ENCODE data around the gene CACFD1. TPM values are rescaled to one million over a fixed set of nuclear protein-coding genes. Genes with fewer than 3 reads are reported as not detected.

CACFD1 gene
- total RNA-seq, 1 donor from 2014 or later, result 22.3 TPM

DNA sequence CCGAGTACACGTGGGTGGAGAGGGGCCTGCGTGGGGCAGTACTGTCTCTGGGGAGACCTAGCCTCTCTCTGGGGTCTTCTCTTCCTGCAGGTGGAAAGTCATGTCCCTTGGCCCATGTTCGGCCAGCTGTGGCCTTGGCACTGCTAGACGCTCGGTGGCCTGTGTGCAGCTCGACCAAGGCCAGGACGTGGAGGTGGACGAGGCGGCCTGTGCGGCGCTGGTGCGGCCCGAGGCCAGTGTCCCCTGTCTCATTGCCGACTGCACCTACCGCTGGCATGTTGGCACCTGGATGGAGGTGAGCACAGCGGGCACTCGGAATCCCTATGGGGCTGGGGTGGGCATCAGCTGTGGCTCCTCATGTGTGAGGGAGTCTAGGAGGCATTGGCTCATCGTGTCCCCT, 5.5 kb upstream of the CACFD1 start:
- no peak for TF ChIP-seq CTCF (IDR thresholded peaks at IDR 0.05)
- Mint-ChIP-seq H3K27me3 (ENCODE audit: low read depth) (no peaks in the 10 kb centered on the region), H3K36me3 (ENCODE audit: low read depth) (no peaks in the 10 kb centered on the region), H3K4me1 (ENCODE audit: low read depth) (peaks cover 3% of the 10 kb centered on the region), H3K9me3 (ENCODE audit: low read depth) (no peaks in the 10 kb centered on the region), H3K27ac (ENCODE audit: unreplicated experiment) (no peak overlapping the region), H3K4me3 (ENCODE audit: unreplicated experiment) (no peak overlapping the region)
- DNase-seq (ENCODE audit: low spot score), result no peak

DNA sequence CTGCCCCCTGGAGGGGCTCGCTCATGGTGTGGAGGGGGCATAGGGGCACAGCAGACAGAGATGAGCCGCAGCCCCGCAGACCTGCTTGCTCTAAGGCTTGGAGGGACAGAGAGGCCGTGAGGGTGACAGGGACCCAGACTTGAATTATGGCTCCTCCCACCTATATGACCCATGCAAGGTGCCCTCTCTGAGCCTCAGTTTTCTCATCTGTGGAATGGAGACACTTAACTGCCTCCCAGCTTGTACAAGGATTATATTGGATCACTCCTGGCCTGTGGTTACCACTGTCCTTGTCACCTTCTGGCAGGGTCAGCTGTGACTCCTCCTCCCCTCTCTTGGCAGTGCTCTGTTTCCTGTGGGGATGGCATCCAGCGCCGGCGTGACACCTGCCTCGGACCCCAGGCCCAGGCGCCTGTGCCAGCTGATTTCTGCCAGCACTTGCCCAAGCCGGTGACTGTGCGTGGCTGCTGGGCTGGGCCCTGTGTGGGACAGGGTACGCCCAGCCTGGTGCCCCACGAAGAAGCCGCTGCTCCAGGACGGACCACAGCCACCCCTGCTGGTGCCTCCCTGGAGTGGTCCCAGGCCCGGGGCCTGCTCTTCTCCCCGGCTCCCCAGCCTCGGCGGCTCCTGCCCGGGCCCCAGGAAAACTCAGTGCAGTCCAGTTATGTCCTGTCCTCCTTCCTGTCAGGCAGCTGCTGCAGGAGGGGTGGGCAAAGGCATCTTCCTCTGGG, 4.7 kb upstream of the CACFD1 start:
- DNase-seq (ENCODE audit: low spot score), result no peak
- Mint-ChIP-seq H3K4me3 (ENCODE audit: unreplicated experiment) (no peak overlapping the region), H3K36me3 (ENCODE audit: low read depth) (no peaks in the 10 kb centered on the region), H3K27me3 (ENCODE audit: low read depth) (no peaks in the 10 kb centered on the region), H3K27ac (ENCODE audit: unreplicated experiment) (no peak overlapping the region), H3K4me1 (ENCODE audit: low read depth) (peaks cover 4% of the 10 kb centered on the region), H3K9me3 (ENCODE audit: low read depth) (no peaks in the 10 kb centered on the region)
- no peak for TF ChIP-seq CTCF (IDR thresholded peaks at IDR 0.05)

DNA sequence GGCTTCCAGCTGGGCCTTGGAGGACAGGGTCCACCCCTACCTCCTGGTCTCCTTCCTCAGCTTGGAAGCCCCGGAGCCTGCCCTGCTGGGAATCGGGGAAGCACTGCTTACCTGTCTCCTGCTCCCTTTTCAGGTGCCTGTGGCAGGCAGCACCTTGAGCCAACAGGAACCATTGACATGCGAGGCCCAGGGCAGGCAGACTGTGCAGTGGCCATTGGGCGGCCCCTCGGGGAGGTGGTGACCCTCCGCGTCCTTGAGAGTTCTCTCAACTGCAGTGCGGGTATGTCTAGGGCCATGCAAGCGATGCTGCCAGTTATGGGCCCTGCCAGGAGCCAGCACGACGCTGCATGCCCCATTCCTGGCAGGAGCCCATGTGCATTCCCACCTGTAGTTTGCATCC, 3.8 kb upstream of the CACFD1 start:
- no peaks in the 10 kb centered on the region for H3K36me3 Mint-ChIP-seq (ENCODE audit: low read depth)
- no peak for TF ChIP-seq CTCF (IDR thresholded peaks at IDR 0.05)
- no peak for DNase-seq (ENCODE audit: low spot score)
- H3K9me3 Mint-ChIP-seq (ENCODE audit: low read depth), result no peaks in the 10 kb centered on the region
- H3K4me1 Mint-ChIP-seq (ENCODE audit: low read depth), result peaks cover 10% of the 10 kb centered on the region
- H3K4me3 Mint-ChIP-seq (ENCODE audit: unreplicated experiment), result no peak overlapping the region
- no peaks in the 10 kb centered on the region for H3K27me3 Mint-ChIP-seq (ENCODE audit: low read depth)
- no peak overlapping the region for H3K27ac Mint-ChIP-seq (ENCODE audit: unreplicated experiment)

DNA sequence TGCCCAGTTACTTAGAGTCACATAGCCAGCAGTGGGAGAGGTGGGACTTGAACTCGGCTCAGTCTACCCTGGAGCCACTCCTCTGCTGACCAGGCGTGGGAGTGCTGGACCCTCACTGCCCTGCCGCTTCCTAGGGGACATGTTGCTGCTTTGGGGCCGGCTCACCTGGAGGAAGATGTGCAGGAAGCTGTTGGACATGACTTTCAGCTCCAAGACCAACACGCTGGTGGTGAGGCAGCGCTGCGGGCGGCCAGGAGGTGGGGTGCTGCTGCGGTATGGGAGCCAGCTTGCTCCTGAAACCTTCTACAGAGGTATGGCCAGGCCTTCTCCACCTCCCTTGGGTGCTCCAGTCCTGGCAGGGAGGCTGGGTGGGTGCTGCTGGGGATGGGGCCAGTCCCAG, 3.4 kb upstream of the CACFD1 start:
- no peak overlapping the region for H3K4me3 Mint-ChIP-seq (ENCODE audit: unreplicated experiment)
- no peak for DNase-seq (ENCODE audit: low spot score)
- no peaks in the 10 kb centered on the region for H3K36me3 Mint-ChIP-seq (ENCODE audit: low read depth)
- no peaks in the 10 kb centered on the region for H3K27me3 Mint-ChIP-seq (ENCODE audit: low read depth)
- no peaks in the 10 kb centered on the region for H3K9me3 Mint-ChIP-seq (ENCODE audit: low read depth)
- H3K27ac Mint-ChIP-seq (ENCODE audit: unreplicated experiment), result no peak overlapping the region
- H3K4me1 Mint-ChIP-seq (ENCODE audit: low read depth), result peaks cover 15% of the 10 kb centered on the region
- peak; percentile 21 for TF ChIP-seq CTCF (IDR thresholded peaks at IDR 0.05)

DNA sequence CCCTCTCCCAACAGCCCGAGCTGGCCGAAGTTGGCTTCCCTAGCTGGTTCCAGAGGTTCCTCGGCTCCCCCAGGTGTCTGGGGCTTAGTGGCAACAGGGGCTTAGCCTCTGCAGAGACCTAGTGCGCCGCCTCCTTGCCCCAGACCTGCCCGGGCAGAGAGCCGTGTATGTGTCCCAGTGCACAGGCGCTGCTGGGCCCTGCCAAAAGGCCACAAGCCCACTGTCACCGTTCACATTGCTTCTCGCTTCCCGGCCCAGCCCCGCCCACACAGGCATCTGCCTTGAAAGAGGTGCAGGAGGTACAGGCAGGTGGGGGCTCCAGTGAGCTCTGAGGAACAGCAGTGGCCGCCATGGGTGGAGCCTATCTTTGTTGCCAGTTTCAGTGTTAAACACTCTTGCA, 2.5 kb upstream of the CACFD1 start:
- H3K4me1 Mint-ChIP-seq (ENCODE audit: low read depth), result peaks cover 15% of the 10 kb centered on the region
- H3K4me3 Mint-ChIP-seq (ENCODE audit: unreplicated experiment), result no peak overlapping the region
- H3K36me3 Mint-ChIP-seq (ENCODE audit: low read depth), result no peaks in the 10 kb centered on the region
- TF ChIP-seq CTCF (IDR thresholded peaks at IDR 0.05), result no peak
- DNase-seq (ENCODE audit: low spot score), result no peak
- no peaks in the 10 kb centered on the region for H3K27me3 Mint-ChIP-seq (ENCODE audit: low read depth)
- H3K9me3 Mint-ChIP-seq (ENCODE audit: low read depth), result no peaks in the 10 kb centered on the region
- no peak overlapping the region for H3K27ac Mint-ChIP-seq (ENCODE audit: unreplicated experiment)

All from chondrocyte (in vitro differentiated cells).